ENCODE measurements around the gene MAFF.

MAFF gene

DNA sequence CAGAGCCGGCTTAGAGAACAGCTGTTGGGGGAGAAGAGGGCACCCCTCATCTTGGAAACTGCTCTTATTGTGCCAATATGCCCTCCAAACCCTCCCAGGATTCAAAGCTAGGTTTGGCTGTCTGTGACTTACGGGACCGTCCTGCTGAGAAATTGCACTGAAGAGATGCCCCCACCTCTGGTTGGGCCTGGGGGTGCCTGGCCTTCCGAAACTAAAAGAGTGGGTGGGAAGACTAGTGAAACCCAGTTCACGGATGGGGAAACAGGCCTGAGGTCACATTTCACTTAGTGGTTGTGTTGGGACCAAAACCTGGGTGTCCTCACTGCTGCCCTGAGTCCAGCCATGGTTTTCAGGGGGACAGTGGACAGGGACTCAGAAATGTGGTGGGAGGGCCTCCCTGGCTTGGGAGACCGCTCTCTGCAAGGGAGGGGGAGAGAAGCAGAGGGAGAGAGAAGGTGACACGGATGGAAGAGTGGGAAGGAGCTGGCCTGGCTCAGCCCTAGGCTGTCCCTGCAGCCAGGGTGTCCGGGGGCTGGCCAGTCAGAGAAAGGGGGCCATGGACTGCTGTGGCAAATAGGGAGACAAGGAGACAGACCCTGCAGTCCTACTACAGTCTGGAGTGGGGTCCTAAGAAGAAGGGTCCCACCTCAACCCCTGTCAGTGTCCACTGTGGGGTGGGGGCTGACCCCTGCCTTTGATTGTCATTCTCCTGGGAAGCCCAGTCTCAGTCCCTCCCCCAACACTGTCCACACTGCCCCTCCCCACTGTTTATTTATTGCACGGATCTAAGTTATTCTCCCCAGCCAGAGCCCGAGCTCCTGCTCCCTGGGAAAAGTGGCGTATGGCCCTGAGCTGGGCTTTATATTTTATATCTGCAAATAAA lies 13.6 kb downstream of the MAFF start:
- no peak overlapping the region for H3K27ac ChIP-seq (ENCODE audit: low read length)
- no peaks in the 10 kb centered on the region for H3K36me3 ChIP-seq (ENCODE audit: control insufficient read depth, insufficient read depth, low read length)
- no peaks in the 10 kb centered on the region for H3K9me3 ChIP-seq (ENCODE audit: control insufficient read depth, insufficient read depth, low read length)
- H3K4me3 ChIP-seq (ENCODE audit: low read length), result no peak overlapping the region
- DNase-seq (ENCODE audit: low read depth, low spot score), result no peak
- WGBS (ENCODE audit: insufficient coverage, insufficient read length), result no CpG with 5 or more reads among the region's 11 CpGs
- peaks cover 12% of the 10 kb centered on the region for H3K4me1 ChIP-seq (ENCODE audit: control insufficient read depth, insufficient read depth, low read length)
- H3K27me3 ChIP-seq (ENCODE audit: control insufficient read depth, insufficient read depth, low read length), result peaks cover 5% of the 10 kb centered on the region

DNA sequence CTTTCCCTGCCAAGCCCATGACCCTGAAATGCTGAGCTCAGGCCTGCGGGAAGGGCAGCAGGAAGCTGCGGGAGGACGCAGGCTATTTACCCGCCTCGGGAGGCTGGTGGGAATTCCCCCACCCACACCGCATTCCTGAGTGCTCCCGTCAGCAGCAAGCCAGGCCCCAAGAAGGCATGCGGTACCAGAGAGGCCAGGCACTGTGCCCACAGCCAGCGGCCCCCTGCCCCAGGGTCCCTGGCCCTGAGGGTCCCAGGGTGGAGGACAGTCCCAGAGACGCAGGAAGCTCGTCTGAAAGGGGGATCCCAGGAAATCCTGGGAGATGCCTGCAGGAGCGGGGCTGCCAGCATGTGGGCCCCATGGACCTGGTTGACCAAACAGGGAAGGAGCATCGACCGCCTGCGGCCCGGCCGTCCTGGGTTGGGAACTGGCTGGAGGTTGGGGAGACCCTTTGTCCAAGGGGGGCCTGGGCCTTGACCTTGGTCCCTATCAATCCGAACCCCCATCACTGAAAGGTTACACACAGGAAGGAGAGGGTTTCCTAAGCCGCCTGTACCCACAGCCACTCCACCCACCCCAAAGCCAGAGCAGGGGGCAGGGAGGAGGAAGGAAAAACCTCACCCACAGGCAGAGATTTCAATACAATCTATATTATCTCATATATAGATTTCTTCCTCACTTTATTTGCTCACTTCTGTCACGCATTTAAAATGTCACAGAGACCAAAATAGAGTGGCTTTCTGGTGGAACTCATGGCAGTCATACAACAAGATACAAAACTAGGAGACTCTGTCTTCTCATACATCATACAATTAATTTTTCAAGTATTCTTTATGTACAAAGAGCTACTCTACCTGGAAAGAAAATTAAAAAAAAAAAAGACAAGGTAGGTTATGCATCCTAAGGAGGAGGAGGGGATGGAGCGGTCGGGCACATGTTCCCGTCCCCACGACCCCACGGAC lies 17.1 kb downstream of the MAFF start:
- Histone ChIP-seq H3K36me3 (ENCODE audit: control insufficient read depth, insufficient read depth, low read length) (peaks cover 10% of the 10 kb centered on the region), H3K4me3 (ENCODE audit: low read length) (no peak overlapping the region), H3K27me3 (ENCODE audit: control insufficient read depth, insufficient read depth, low read length) (0 out of 2 replicates have a peak, but pooled peaks cover under 1% of the 10 kb centered on the region), H3K27ac (ENCODE audit: low read length) (no peak overlapping the region), H3K9me3 (ENCODE audit: control insufficient read depth, insufficient read depth, low read length) (no peaks in the 10 kb centered on the region), H3K4me1 (ENCODE audit: control insufficient read depth, insufficient read depth, low read length) (peaks cover 11% of the 10 kb centered on the region)
- no peak for DNase-seq (ENCODE audit: low read depth, low spot score)
- WGBS (ENCODE audit: insufficient coverage, insufficient read length), result no CpG with 5 or more reads among the region's 25 CpGs

DNA sequence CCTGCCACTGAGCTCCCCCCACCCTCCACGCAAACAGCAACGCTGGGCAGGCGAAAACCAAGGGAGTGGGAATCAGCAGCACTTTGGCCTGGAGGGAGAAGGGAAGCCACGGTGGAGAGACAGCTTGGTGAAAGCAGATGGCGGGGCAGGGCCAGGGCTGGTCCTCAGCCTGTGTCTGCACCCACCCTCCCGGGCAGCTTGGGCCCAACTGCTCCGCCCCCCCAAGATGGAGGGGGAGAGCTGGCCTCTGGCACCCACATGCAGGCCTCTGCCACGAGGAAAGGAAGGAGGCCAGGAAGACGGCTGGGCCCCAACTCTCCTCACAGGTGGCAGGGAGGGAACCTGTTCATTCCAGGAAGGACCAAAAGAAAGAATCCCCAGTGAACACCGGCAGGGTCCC lies 17.8 kb downstream of the MAFF start:
- Histone ChIP-seq H3K27ac (ENCODE audit: low read length) (no peak overlapping the region), H3K4me3 (ENCODE audit: low read length) (no peak overlapping the region), H3K9me3 (ENCODE audit: control insufficient read depth, insufficient read depth, low read length) (no peaks in the 10 kb centered on the region), H3K4me1 (ENCODE audit: control insufficient read depth, insufficient read depth, low read length) (peaks cover 7% of the 10 kb centered on the region), H3K36me3 (ENCODE audit: control insufficient read depth, insufficient read depth, low read length) (peaks cover 13% of the 10 kb centered on the region), H3K27me3 (ENCODE audit: control insufficient read depth, insufficient read depth, low read length) (no peaks in the 10 kb centered on the region)
- no CpG with 5 or more reads among the region's 10 CpGs for WGBS (ENCODE audit: insufficient coverage, insufficient read length)
- no peak for DNase-seq (ENCODE audit: low read depth, low spot score)

DNA sequence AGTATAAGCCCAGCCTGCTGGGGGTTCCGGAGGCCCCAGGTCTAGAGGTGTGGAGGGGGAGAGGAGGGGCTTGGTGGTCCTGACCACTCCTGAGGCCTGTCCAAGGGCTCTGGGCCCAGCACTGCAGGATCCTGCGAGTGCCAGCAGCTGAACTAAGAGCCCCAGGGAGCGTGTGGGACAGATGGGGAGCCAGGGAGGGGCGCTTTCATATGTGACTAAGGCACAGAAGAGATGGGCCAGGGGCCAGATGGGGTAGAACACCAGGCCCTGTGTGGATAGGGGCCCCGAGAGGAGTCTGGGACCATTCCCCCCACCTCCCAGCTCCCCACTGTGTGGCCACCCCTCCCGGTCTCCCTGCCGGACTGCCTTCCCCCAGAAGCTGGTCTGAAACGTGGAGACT lies 18.4 kb downstream of the MAFF start:
- no peak overlapping the region for H3K4me3 ChIP-seq (ENCODE audit: low read length)
- no peaks in the 10 kb centered on the region for H3K9me3 ChIP-seq (ENCODE audit: control insufficient read depth, insufficient read depth, low read length)
- H3K27ac ChIP-seq (ENCODE audit: low read length), result no peak overlapping the region
- peaks cover 18% of the 10 kb centered on the region for H3K36me3 ChIP-seq (ENCODE audit: control insufficient read depth, insufficient read depth, low read length)
- H3K27me3 ChIP-seq (ENCODE audit: control insufficient read depth, insufficient read depth, low read length), result no peaks in the 10 kb centered on the region
- peaks cover 7% of the 10 kb centered on the region for H3K4me1 ChIP-seq (ENCODE audit: control insufficient read depth, insufficient read depth, low read length)
- whole genome bisulfite sequencing (ENCODE audit: insufficient coverage, insufficient read length), result no CpG with 5 or more reads among the region's 8 CpGs
- no peak for DNase-seq (ENCODE audit: low read depth, low spot score)

DNA sequence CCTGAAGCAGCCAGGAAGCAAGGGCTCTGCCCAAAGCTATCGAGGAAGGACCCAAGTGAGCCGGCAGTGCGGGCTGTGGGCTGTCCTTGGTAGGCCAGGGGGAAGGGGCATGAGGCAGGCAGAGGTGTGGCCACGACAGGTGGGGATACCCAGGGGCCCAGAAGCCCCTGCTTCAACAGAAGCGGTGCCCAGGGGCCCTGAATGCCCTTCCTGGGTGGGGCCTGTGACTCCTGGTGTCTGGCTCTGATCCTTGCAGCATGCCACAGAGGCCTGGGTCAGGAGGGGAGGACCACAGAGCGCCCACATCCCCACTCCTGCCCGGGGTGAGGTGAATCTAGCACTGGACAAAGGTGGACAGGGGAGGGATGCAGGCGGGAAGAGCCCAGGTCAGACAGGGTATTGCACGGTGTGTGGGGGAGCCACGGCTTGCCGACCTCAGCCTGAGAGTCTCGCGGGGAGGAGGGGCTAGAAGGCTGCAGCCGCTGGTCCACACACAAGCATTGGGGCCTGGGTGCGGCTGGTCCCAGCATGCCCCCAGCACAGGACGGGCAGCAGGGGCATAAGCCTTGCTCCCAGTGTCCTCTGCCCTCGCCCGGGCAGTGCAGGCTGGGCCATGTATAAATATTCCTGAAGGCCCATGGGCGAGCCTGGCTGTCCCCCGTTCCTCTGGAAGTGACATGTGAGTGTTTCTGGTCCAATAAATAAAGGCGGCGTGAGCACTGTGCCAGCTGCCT lies 19.0 kb downstream of the MAFF start:
- H3K4me3 ChIP-seq (ENCODE audit: low read length), result no peak overlapping the region
- H3K9me3 ChIP-seq (ENCODE audit: control insufficient read depth, insufficient read depth, low read length), result no peaks in the 10 kb centered on the region
- WGBS (ENCODE audit: insufficient coverage, insufficient read length), result no CpG with 5 or more reads among the region's 22 CpGs
- DNase-seq (ENCODE audit: low read depth, low spot score), result no peak
- peaks cover 22% of the 10 kb centered on the region for H3K36me3 ChIP-seq (ENCODE audit: control insufficient read depth, insufficient read depth, low read length)
- peaks cover 6% of the 10 kb centered on the region for H3K4me1 ChIP-seq (ENCODE audit: control insufficient read depth, insufficient read depth, low read length)
- no peak overlapping the region for H3K27ac ChIP-seq (ENCODE audit: low read length)
- no peaks in the 10 kb centered on the region for H3K27me3 ChIP-seq (ENCODE audit: control insufficient read depth, insufficient read depth, low read length)

DNA sequence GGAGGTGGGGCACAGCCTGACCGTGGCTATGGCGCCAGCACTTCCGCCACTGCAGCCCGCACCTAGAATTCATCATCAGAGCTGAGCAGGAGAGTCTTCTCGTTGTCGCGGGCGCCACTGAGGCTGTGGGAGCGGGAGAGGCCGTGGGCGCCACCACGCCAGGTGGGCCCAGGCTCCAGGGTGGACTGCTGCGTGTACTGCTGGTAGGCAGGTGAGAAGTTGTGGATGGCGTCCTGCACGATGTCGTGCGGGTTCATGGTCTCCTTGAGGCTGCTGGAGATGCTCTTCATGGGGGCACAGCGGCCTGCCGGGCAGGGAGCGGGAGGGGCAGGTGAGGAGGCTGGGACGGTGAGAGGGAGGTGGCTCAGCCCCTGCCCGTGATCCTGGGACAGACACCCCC lies 19.6 kb downstream of the MAFF start:
- no peak overlapping the region for H3K4me3 ChIP-seq (ENCODE audit: low read length)
- H3K36me3 ChIP-seq (ENCODE audit: control insufficient read depth, insufficient read depth, low read length), result peaks cover 22% of the 10 kb centered on the region
- no peak for DNase-seq (ENCODE audit: low read depth, low spot score)
- no peak overlapping the region for H3K27ac ChIP-seq (ENCODE audit: low read length)
- no peaks in the 10 kb centered on the region for H3K27me3 ChIP-seq (ENCODE audit: control insufficient read depth, insufficient read depth, low read length)
- H3K9me3 ChIP-seq (ENCODE audit: control insufficient read depth, insufficient read depth, low read length), result no peaks in the 10 kb centered on the region
- peaks cover 6% of the 10 kb centered on the region for H3K4me1 ChIP-seq (ENCODE audit: control insufficient read depth, insufficient read depth, low read length)
- no CpG with 5 or more reads among the region's 22 CpGs for WGBS (ENCODE audit: insufficient coverage, insufficient read length)

DNA sequence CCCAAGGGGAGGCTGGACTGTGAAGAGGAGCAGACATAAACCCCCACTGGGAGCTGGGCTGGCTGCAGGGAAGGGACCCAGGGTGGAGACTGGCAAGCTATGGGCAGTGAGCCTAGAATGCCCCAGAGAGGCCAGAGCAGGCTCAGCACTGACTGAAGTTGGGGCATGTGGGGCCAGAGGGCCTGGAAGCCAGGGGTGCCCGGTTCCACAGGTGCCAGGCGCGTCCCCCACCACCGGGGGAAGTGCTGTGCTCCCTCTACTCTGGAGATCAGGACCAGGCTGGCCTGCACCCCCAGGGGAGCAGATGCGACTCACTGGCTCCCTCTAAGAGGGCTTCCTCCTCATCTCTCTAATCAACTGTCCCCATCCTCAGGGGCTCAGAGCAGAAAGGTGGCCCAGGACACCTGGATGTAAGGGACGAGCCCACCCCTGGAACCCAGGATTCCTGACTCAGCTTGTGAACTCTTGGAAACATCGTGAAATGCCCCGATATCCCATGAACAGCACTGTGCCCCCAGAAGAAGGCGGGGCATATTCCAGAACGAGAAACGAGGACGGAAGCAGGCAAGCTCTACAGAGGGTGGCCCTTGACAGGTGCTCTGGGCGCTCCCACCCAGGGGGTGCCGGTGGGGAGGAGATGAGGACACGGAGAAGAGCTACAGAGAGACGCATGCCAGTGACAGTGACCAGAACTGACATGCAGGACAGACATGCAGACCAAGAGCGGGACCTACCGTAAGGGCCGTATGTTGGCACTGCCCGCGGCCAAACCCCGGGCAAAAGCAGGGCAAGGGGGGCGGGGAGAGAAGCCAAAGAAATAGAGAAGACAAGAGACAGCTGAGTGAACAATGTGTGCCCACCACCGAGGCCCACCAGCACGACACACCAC lies 20.4 kb downstream of the MAFF start:
- WGBS (ENCODE audit: insufficient coverage, insufficient read length), result no CpG with 5 or more reads among the region's 25 CpGs
- DNase-seq (ENCODE audit: low read depth, low spot score), result no peak
- H3K4me3 ChIP-seq (ENCODE audit: low read length), result no peak overlapping the region
- H3K36me3 ChIP-seq (ENCODE audit: control insufficient read depth, insufficient read depth, low read length), result peaks cover 22% of the 10 kb centered on the region
- no peak overlapping the region for H3K27ac ChIP-seq (ENCODE audit: low read length)
- H3K4me1 ChIP-seq (ENCODE audit: control insufficient read depth, insufficient read depth, low read length), result peaks cover 6% of the 10 kb centered on the region
- no peaks in the 10 kb centered on the region for H3K9me3 ChIP-seq (ENCODE audit: control insufficient read depth, insufficient read depth, low read length)
- no peaks in the 10 kb centered on the region for H3K27me3 ChIP-seq (ENCODE audit: control insufficient read depth, insufficient read depth, low read length)

DNA sequence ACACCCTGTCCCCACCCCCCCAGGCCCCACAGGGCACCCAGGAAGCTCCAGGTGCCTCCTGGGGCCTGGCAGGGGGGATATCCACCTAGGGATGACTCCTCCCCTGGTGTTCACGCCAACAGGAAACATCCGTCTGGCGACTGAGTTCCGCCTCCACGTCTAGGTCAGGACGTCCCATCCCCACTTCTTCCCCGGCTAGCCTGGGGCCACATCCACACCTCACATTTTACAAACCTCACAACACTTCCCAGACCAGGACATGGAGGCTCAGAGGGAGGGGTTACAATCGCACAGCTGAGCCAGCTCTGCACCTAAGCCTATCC lies 21.0 kb downstream of the MAFF start:
- Histone ChIP-seq H3K27ac (ENCODE audit: low read length) (no peak overlapping the region), H3K36me3 (ENCODE audit: control insufficient read depth, insufficient read depth, low read length) (peaks cover 22% of the 10 kb centered on the region), H3K27me3 (ENCODE audit: control insufficient read depth, insufficient read depth, low read length) (no peaks in the 10 kb centered on the region), H3K4me1 (ENCODE audit: control insufficient read depth, insufficient read depth, low read length) (peaks cover 6% of the 10 kb centered on the region), H3K9me3 (ENCODE audit: control insufficient read depth, insufficient read depth, low read length) (no peaks in the 10 kb centered on the region), H3K4me3 (ENCODE audit: low read length) (no peak overlapping the region)
- no CpG with 5 or more reads among the region's 8 CpGs for whole genome bisulfite sequencing (ENCODE audit: insufficient coverage, insufficient read length)
- DNase-seq (ENCODE audit: low read depth, low spot score), result no peak

DNA sequence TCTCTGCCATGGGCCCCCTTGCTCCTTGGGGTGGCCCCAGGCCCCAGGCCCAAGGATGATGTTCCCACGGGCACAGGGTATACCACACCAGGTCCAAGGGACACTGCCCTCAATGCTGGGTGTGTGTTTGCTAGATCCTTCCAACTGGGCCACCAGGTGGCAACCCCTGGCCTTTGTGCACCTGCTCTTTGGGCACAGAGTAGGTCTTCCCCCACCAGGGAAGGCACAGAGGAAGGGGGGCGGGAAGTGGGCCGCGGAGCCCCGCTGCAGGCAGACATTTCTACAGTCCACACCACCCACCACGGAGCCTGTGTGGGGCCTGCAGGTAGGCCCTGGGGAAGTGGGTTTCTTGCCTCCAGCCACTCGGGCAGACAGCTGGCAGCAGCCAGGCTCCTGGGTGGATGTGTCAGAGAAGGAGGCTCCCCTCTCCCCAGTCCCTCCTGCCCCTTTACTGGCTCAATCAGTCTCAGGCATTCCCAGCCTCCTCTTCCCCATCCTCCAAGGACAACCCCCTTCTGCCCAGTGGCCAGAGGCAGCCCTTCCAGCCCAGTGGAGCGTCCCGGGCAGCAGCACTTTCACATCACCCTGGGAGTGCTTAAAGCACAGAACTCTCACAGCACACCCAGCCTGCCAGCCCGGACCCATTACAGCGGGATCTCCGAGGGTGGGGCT lies 21.6 kb downstream of the MAFF start:
- H3K27me3 ChIP-seq (ENCODE audit: control insufficient read depth, insufficient read depth, low read length), result no peaks in the 10 kb centered on the region
- H3K27ac ChIP-seq (ENCODE audit: low read length), result no peak overlapping the region
- peaks cover 6% of the 10 kb centered on the region for H3K4me1 ChIP-seq (ENCODE audit: control insufficient read depth, insufficient read depth, low read length)
- no CpG with 5 or more reads among the region's 12 CpGs for WGBS (ENCODE audit: insufficient coverage, insufficient read length)
- H3K9me3 ChIP-seq (ENCODE audit: control insufficient read depth, insufficient read depth, low read length), result no peaks in the 10 kb centered on the region
- H3K4me3 ChIP-seq (ENCODE audit: low read length), result no peak overlapping the region
- peaks cover 27% of the 10 kb centered on the region for H3K36me3 ChIP-seq (ENCODE audit: control insufficient read depth, insufficient read depth, low read length)
- no peak for DNase-seq (ENCODE audit: low read depth, low spot score)

All from iPS DF 6.9 (cell line).